NCI-H1436 treated with DMSO at 0.1 percent for 48 hours (cell line): ENCODE results near the gene TPO.

Experiments used
- DNase-seq: peaks from one replicate; lab custom pipeline; 2025; lab: John Stamatoyannopoulos, UW

Gene TPO

GRCh38 chr2:1450915-1451314, 37.7 kb downstream of the TPO start:
- no peak for DNase-seq

DNA sequence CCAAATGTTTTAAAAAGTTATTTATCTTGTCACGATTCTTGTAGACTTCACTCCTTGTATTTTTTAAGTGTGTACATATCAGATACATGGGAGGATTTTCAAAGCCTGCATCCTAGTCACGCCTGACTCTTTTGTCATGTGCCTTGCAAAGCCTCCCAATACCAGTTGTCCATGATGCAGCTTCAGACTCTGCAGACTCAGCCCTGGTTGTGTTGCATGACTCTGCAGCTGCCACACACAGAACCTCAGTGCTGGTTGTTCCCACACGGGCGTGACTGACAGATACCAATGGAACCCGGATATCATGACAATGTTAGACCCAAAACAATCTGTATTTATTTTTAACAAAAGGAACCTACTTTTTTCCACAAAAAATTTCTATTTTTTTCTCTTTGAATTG, 38.2 kb downstream of the TPO start:
- DNase-seq = no peak

DNA sequence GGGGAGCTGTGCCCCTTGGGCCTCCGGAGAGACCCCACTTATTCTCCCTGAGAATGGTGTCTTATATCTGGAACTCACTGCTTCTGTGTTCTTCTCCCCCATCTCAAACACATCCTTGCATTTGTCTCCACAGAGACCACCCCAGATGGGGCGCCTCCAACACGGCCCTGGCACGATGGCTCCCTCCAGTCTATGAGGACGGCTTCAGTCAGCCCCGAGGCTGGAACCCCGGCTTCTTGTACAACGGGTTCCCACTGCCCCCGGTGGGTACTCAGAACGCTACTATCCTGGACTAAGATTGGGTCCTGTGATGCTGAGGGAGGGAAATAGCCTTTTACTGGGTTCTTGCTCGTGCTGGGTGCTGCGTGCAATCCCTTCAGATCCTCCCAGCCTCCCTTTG, 40.3 kb downstream of the TPO start:
- no peak for DNase-seq

DNA sequence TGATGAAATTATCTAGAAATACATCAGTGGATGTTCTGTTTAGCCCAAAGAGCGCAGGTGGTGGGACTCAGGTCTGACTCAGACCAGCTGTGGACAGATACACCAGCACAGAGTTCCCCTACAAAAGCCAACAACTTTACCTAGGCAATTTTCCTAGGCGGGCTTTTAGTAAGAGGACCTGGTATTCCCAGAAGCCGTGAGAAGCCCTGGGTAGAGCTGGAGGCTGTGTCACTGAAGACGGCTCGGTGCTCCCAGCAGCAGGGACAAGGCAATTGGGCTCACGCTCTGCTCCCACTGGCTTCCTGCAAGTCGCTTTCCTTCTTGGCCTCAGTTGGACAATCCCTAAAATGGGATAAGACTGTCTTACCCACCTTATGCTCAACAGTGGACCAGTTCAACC, 41.1 kb downstream of the TPO start:
- no peak for DNase-seq

DNA sequence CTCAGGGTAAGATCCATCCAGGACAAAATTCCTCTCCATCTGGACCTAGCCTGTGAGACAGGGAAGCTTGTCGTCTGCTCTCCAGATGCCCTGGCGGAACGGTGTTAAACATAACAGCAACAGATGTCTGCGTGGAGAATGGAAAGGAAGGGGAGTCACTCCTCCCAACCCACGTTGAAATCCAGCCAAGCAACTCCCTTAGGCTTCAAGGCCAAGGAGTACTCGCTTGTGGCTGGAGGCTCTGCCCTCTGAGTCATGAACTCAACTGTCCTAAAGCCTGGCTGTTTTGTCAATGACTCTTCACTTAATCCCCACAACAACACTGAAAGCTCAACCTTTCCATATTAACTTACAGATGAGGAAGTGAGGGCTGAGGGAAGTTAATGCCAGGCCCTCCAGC, 42.2 kb downstream of the TPO start:
- no peak for DNase-seq

DNA sequence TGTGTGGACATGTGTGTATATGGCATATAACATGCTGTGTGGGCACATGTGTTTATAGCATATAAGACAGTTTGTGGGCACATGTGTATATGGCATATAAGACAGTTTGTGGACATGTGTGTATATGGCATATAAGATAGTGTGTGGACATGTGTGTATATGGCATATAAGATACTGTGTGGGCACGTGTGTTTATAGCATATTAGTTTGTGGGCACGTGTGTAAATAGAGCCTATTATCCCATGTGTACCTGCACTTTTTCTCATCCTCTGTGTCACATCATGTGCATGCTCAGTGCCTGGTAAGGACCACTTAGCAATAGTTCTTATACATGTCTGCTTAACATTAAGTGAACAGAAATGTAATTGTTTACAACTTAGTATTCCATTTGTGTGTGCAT, 45.2 kb downstream of the TPO start:
- DNase-seq = no peak

- DNase-seq = no peak
Observed at GRCh38 chr2:1459727-1460126, 46.5 kb downstream of the TPO start.

DNA sequence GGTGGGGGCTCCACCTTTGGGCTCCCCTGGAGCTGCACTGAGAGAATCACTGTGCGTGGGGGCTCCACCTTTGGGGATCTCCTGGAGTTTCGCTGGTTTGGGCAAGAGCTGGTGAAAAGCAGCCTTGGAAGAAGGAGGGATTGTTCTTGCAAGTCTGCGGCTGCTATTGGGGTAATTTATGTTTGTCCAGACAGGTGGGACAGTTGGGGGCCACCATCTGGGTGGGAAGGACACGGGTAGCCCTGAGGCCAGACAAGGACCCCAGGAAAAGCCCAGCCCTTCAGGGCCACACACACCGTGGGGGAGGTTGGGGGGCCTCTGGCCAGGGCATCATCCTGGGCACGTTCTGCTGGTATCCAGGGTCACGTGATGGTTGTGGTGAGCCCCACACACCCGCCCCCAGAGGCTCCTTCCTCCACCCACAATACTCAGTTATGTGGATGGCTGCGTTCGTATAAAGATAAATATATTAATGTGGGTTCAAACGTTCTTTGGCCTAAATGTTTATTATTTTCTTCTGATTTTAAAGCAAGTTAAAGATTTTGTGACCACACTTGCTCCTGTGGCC, 47.7 kb downstream of the TPO start:
- DNase-seq = no peak

- DNase-seq = no peak
Observed at GRCh38 chr2:1461507-1462390, 48.5 kb downstream of the TPO start.

GRCh38 chr2:1462994-1463393, 49.7 kb downstream of the TPO start:
- no peak for DNase-seq

DNA sequence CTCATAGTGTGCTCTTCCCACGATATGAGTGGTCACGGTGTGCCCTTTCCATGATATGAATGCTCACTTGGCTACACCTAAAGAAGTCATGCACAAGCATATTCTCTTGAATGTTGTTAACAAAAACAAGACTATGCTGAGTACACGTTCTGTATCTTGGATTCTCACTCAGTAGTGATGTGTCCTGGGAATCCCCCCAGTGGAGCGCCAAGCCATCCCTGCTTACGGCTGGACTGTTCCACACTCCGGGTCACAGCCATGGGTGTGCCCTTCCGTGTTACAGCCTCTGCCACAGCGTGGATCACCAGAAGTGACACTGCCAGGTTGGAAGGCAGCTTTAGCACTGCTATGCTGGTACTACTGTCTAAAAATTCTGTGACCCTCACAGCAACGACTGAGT, 59.1 kb downstream of the TPO start:
- no peak for DNase-seq

DNA sequence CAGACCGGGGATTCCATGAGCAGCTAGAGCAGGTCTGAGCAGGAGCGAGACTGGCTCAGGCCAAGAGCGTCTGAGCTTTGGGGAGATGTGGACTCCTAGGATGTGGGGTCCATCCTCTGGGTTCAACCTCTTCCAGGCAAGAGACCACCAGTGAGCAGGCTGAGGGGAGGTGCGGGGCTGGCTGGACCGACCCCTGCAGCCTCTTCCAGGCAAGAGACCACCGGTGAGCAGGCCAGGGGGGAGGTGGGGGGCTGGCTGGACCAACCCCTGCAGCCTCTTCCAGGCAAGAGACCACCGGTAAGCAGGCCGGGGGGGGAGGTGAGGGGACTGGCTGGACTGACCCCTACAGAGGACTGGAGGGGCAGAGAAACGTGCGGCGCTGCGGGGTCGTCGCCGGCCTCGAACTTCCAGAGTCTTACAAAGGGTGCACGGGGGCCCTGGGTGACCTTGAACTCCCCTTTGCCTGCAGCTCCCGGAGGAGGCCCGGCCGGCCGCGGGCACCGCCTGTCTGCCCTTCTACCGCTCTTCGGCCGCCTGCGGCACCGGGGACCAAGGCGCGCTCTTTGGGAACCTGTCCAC, 63.4 kb downstream of the TPO start:
- DNase-seq = no peak

DNA sequence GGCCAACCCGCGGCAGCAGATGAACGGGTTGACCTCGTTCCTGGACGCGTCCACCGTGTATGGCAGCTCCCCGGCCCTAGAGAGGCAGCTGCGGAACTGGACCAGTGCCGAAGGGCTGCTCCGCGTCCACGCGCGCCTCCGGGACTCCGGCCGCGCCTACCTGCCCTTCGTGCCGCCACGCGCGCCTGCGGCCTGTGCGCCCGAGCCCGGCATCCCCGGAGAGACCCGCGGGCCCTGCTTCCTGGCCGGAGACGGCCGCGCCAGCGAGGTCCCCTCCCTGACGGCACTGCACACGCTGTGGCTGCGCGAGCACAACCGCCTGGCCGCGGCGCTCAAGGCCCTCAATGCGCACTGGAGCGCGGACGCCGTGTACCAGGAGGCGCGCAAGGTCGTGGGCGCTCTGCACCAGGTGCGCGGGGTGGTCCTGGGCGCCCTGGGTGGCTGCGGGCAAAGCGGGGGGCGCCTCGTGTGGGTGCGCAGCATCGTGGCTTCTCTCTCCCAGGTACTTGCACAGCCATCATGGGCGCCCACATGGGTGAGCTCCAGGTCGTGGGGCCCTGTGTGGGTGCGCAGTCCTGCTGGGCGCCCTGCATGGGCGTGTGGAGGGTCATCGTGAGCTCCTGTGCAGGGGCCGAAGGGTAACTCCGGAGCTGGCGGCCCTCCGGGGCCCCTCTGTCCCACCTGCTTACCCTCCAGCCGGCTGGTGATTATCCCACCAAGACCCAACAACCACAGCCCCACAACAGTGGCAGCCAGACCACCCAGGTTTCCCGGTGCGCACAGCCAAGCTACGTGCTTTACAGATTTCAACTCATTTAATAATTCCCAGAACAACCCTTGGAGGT, 64.2 kb downstream of the TPO start:
- DNase-seq = no peak

- DNase-seq = no peak
Observed at GRCh38 chr2:1478311-1479305, 65.3 kb downstream of the TPO start.

DNA sequence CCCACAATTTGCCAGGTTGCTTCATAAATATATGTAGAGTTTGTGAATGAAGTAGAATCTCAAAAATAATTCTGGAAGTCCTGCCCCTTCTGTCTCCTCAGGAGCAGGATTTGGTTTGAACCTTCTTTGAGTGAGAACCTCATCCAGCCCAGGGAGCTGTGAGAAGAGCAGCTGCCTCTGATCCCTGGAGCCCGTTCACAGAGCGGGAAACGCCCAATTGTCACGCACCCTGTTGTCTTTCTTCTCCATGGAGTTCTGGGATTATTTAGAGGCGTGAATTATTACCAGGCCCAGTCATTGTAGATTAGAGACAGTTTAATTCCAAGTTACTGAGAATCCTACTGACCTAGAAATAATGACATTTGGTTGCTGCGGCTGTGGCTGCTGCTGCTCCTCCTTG, 66.1 kb downstream of the TPO start:
- DNase-seq = no peak

DNA sequence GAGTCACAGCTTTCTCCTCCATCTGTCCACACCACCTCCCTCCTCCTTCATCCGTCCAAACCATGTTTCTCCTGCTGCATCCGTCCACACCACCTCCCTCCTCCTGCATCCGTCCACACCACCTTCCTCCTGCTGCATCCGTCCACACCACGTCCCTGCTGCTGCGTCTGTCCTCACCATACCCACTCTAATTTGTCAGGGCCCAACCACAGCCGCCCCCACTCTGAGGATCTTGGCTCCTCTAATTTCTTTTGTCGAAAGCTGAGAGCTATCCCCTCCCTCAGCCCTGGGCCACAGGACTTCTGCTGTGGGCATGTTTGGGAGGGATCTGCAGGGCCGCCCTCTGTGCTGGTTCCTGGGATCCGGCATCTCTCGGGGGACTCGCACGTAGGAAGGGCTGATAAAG, 67.4 kb downstream of the TPO start:
- DNase-seq = no peak

GRCh38 chr2:1481406-1482252, 68.4 kb downstream of the TPO start:
- no peak for DNase-seq

DNA sequence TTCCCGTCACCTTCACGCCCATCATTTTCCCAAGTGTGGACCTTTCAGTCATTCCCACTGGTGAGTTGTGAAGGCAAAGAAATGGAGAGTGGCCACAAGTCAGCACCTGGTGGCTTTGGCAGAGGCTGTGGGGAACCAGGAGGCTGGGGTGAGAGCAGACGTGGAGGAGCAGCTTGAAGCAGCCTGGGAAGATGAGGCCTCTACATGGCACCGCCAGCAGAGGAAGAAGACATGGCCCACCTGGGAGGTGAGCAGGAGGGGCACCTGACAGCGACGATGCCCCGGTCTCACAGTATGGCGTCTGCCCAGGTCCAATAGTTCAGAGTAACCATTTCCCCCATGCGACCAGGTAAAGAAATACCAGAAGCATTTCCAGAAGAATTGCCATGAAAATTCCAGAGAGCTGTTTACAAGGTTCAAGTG, 69.0 kb downstream of the TPO start:
- no peak for DNase-seq

DNA sequence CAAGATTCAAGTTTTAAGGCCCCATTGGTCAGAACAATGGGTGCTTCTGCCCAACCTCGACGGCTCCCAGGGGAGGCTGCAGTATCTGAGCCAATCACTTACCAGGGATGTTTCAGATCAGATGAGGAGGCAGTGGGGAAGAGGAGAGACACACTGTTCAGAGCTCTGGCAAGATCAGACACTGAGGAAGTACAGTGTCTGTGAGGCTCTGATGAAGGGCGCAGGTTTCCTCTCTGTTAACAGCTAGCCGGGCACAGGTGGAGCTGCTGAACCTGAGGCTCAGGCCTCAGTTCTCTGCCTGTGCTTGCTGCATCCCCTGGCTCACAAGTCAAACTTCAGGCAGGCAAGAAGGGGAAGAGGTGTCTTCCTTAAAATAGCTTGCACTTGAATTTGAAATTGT, 69.7 kb downstream of the TPO start:
- DNase-seq = no peak

DNA sequence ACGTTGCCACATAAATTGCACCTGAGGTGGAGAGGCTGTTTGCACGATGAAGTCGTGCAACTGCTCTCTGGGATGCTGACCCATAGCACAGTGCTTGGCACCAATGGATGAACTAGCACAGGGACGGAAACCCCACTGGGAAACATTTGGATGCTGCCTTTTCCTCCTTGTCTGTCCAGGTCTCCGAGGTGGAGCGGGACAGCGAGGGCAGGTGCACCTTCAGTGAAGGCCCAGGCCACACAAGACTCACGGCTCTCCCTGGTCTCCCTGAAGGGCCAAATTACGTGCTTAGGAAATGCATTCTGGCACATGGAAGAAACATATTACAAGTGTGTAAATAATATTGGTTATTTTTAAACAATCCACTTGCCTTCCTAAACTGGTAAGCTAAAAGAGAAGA, 70.3 kb downstream of the TPO start:
- DNase-seq = no peak
